ENCODE results near the gene NR4A1. TPM values are rescaled to one million over a fixed set of nuclear protein-coding genes. Genes with fewer than 3 reads are reported as not detected.

NR4A1 gene
- total RNA-seq, 1 donor from 2014 or later, result 11.4 TPM

GRCh38 chr12:52082988-52083637 lies 31.9 kb downstream of the NR4A1 start:
- Mint-ChIP-seq H3K36me3 (peaks cover 5% of the 10 kb centered on the region), H3K27ac (no peak overlapping the region), H3K9me3 (no peaks in the 10 kb centered on the region), H3K4me3 (peak overlapping the region; percentile 40), H3K27me3 (peaks cover 29% of the 10 kb centered on the region), H3K4me1 (ENCODE audit: unreplicated experiment) (peaks cover 16% of the 10 kb centered on the region)
- peak; percentile 78 for DNase-seq (ENCODE audit: extremely low spot score, unreplicated experiment)
- peak; percentile 99 for TF ChIP-seq CTCF (conservative IDR thresholded peaks at IDR 0.05)

DNA sequence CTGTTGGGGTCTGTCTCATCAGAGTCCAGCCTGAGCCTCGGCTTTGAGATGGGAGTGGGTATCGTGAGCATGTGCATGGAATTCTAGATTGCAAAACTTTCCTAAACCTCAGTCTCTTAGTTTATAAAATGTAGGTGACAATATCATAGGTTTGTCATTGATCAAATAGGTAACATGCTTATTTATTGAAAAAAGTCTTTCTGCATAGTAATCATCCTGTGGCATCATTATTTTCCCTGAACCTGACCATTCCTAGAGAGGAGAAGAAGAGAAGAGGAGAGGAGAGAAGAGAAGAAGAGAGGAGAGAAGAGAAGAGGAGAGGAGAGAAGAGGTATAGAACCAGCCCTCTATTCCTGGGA lies 32.4 kb downstream of the NR4A1 start:
- no peak overlapping the region for H3K27ac Mint-ChIP-seq
- no peak for DNase-seq (ENCODE audit: extremely low spot score, unreplicated experiment)

DNA sequence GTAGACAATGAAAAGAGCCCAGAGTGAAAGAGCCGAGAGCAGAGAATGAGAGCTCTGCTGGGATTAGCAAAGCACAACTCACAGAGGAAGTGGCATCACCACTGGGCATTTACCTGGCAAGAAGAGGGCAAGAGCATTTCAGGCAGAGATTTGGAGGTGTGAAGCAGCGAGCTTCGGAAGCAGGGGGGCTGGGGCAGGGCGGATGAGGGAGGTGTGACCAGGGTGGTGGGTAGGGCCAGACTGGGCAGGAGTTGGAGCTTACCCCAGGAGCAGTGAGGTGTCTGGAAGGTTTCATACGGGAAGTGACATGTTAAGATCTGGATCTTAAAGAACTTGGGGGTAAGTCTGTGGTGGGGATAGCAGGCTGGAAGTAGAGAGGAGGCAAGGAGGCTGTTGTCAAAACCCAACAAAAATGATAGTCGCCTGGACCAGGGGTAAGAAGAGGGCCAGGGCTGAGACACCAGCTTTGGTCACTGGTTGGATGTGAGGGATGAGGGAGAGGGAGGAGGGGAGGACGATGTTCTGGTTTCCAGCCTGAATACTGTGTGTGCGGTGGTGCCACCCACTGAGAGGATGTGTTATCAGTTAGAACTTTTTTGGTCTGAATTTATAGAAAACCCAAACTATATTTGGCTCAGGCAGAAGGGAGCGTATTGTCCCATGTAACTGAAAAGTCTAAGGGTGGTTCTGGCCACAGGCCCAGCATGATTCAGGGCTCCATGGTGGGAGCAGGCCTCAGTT lies 33.4 kb downstream of the NR4A1 start:
- TF ChIP-seq CTCF (conservative IDR thresholded peaks at IDR 0.05), result no peak
- no peaks in the 10 kb centered on the region for H3K9me3 Mint-ChIP-seq
- H3K27ac Mint-ChIP-seq, result no peak overlapping the region
- H3K4me3 Mint-ChIP-seq, result no peak overlapping the region
- H3K4me1 Mint-ChIP-seq (ENCODE audit: unreplicated experiment), result peaks cover 16% of the 10 kb centered on the region
- no peaks in the 10 kb centered on the region for H3K36me3 Mint-ChIP-seq
- H3K27me3 Mint-ChIP-seq, result peaks cover 43% of the 10 kb centered on the region
- DNase-seq (ENCODE audit: extremely low spot score, unreplicated experiment), result no peak

More for the DNA sequence above, 32.4 kb downstream of the NR4A1 start:
- H3K36me3 Mint-ChIP-seq, result peaks cover 4% of the 10 kb centered on the region
- H3K4me3 Mint-ChIP-seq, result no peak overlapping the region
- H3K9me3 Mint-ChIP-seq, result no peaks in the 10 kb centered on the region
- TF ChIP-seq CTCF (conservative IDR thresholded peaks at IDR 0.05), result no peak
- H3K27me3 Mint-ChIP-seq, result peaks cover 34% of the 10 kb centered on the region
- H3K4me1 Mint-ChIP-seq (ENCODE audit: unreplicated experiment), result peaks cover 16% of the 10 kb centered on the region

GRCh38 chr12:52085682-52086180 lies 34.5 kb downstream of the NR4A1 start:
- no peak overlapping the region for H3K4me3 Mint-ChIP-seq
- DNase-seq (ENCODE audit: extremely low spot score, unreplicated experiment), result no peak
- TF ChIP-seq CTCF (conservative IDR thresholded peaks at IDR 0.05), result no peak
- no peaks in the 10 kb centered on the region for H3K36me3 Mint-ChIP-seq
- peaks cover 53% of the 10 kb centered on the region for H3K27me3 Mint-ChIP-seq
- no peaks in the 10 kb centered on the region for H3K9me3 Mint-ChIP-seq
- peaks cover 16% of the 10 kb centered on the region for H3K4me1 Mint-ChIP-seq (ENCODE audit: unreplicated experiment)
- H3K27ac Mint-ChIP-seq, result no peak overlapping the region

GRCh38 chr12:52086366-52086765 lies 35.1 kb downstream of the NR4A1 start:
- DNase-seq (ENCODE audit: extremely low spot score, unreplicated experiment), result no peak
- H3K27ac Mint-ChIP-seq, result no peak overlapping the region
- no peak for TF ChIP-seq CTCF (conservative IDR thresholded peaks at IDR 0.05)
- H3K4me1 Mint-ChIP-seq (ENCODE audit: unreplicated experiment), result peaks cover 16% of the 10 kb centered on the region
- peaks cover 59% of the 10 kb centered on the region for H3K27me3 Mint-ChIP-seq
- H3K36me3 Mint-ChIP-seq, result no peaks in the 10 kb centered on the region
- H3K4me3 Mint-ChIP-seq, result no peak overlapping the region
- no peaks in the 10 kb centered on the region for H3K9me3 Mint-ChIP-seq

Measured in type B pancreatic cell (in vitro differentiated cells).